IMR-90 (cell line): ENCODE results near the gene TERC. TPM values are rescaled to one million over a fixed set of nuclear protein-coding genes. Genes with fewer than 3 reads are reported as not detected.

ENCODE experiments used
- ATAC-seq: fragments of 200-7000 bp; cut with Tn5 transposase; 2 replicates; pipeline ENCODE4 v1.9.1; 2020; ENCODE audit warnings: low read depth, mild to moderate bottlenecking, moderate library complexity
- BruUV-seq: library from RNA; stranded (reverse); fragments of 400-500 nt; replicated peaks from 2 replicates; lab custom pipeline; 2021; lab: Mats Ljungman, UMichigan
- CTCF ChIA-PET: fragments of 300-600 bp; formaldehyde crosslinking; extraction: SDS; loops from one replicate; lab custom pipeline; 2021; ENCODE audit warnings: antibody characterized with exemption; lab: Yijun Ruan, JAX
- POLR2A ChIA-PET: fragments of 300-600 bp; sonication (Branson Sonifier 250); formaldehyde crosslinking; loops from one replicate; lab custom pipeline; 2022; ENCODE audit warnings: antibody characterized with exemption; ENCODE audit not compliant: unreplicated experiment; lab: Charles Lee
- DNase-seq: peaks from one replicate; pipeline ENCODE4 v3.0.0; 2013
- H2AFZ ChIP-seq: replicated peaks from 2 replicates; pipeline ENCODE3; 2013; ENCODE audit warnings: low read length, mild to moderate bottlenecking; ENCODE audit not compliant: poor library complexity
- H2AK5ac ChIP-seq: 2 replicates; pipeline ENCODE4 v1.6.1; 2013; ENCODE audit warnings: low read depth, low read length, inconsistent platforms
- H2AK9ac ChIP-seq: replicated peaks from 2 replicates; pipeline ENCODE3; 2013; ENCODE audit warnings: mild to moderate bottlenecking, low read depth, low read length, moderate library complexity; ENCODE audit not compliant: poor library complexity
- H2BK120ac ChIP-seq: 2 replicates; pipeline ENCODE4 v1.6.1; 2013; ENCODE audit warnings: low read depth, low read length, inconsistent platforms
- H2BK15ac ChIP-seq: 3 replicates; pipeline ENCODE4 v1.6.1; 2013; ENCODE audit warnings: low read depth, low read length, inconsistent platforms
- H2BK20ac ChIP-seq: 2 replicates; pipeline ENCODE4 v1.6.1; 2013; ENCODE audit warnings: low read depth, mild to moderate bottlenecking, inconsistent platforms, low read length, moderate library complexity
- H2BK5ac ChIP-seq: 2 replicates; pipeline ENCODE4 v1.6.1; 2013; ENCODE audit warnings: mild to moderate bottlenecking, low read depth, low read length, inconsistent platforms; ENCODE audit not compliant: poor library complexity, severe bottlenecking
- H3K14ac ChIP-seq: replicated peaks from 2 replicates; pipeline ENCODE4 v1.6.1; 2013; ENCODE audit warnings: low read depth, low read length, inconsistent platforms
- H3K18ac ChIP-seq: 2 replicates; pipeline ENCODE4 v1.6.1; 2013; ENCODE audit warnings: low read depth, low read length, control low read depth
- H3K23ac ChIP-seq: 2 replicates; pipeline ENCODE4 v1.6.1; 2013; ENCODE audit warnings: low read depth, low read length, inconsistent platforms
- H3K27ac ChIP-seq: 2 replicates; pipeline ENCODE4 v1.5.1; 2013; ENCODE audit warnings: mild to moderate bottlenecking, control low read depth, low read length; ENCODE audit not compliant: insufficient read depth
- H3K27me3 ChIP-seq: 2 replicates; pipeline ENCODE4 v1.6.1; 2013; ENCODE audit warnings: low read length; ENCODE audit not compliant: control insufficient read depth, insufficient read depth
- H3K36me3 ChIP-seq: 2 replicates; pipeline ENCODE4 v1.6.1; 2013; ENCODE audit warnings: low read length, mixed read lengths; ENCODE audit not compliant: control insufficient read depth, insufficient read depth
- H3K4ac ChIP-seq: 2 replicates; pipeline ENCODE4 v1.6.1; 2013; ENCODE audit warnings: low read depth, low read length, inconsistent platforms
- H3K4me1 ChIP-seq: 2 replicates; pipeline ENCODE4 v1.6.1; 2013; ENCODE audit warnings: low read length, mixed read lengths; ENCODE audit not compliant: control insufficient read depth, insufficient read depth
- H3K4me2 ChIP-seq: 2 replicates; pipeline ENCODE4 v1.6.1; 2013; ENCODE audit warnings: low read depth, mild to moderate bottlenecking, control low read depth, low read length, moderate library complexity
- H3K4me3 ChIP-seq: 2 replicates; pipeline ENCODE4 v1.5.1; 2013; ENCODE audit warnings: low read depth, mild to moderate bottlenecking, control low read depth, low read length, moderate library complexity; ENCODE audit not compliant: insufficient read depth
- H3K56ac ChIP-seq: 2 replicates; pipeline ENCODE4 v1.6.1; 2013; ENCODE audit warnings: low read length, inconsistent platforms; ENCODE audit not compliant: insufficient read depth; ENCODE audit errors: extremely low read depth
- H3K79me1 ChIP-seq, 2 experiments: 2 replicates each; pipeline ENCODE4 v1.6.1; 2013; ENCODE audit warnings: low read length in 2 of 2, inconsistent platforms in 1 of 2, low read depth in 1 of 2
- H3K9ac ChIP-seq: 2 replicates; pipeline ENCODE4 v1.6.1; 2013; ENCODE audit warnings: low read depth, low read length, control low read depth
- H3K9me1 ChIP-seq: 2 replicates; pipeline ENCODE4 v1.6.1; 2013; ENCODE audit warnings: low read length, inconsistent platforms; ENCODE audit not compliant: insufficient read depth
- H3K9me3 ChIP-seq: 2 replicates; pipeline ENCODE4 v1.6.1; 2013; ENCODE audit warnings: low read length; ENCODE audit not compliant: control insufficient read depth, insufficient read depth
- H4K20me1 ChIP-seq: 2 replicates; pipeline ENCODE4 v1.6.1; 2013; ENCODE audit warnings: low read length, inconsistent platforms; ENCODE audit not compliant: insufficient read depth
- H4K5ac ChIP-seq: 2 replicates; pipeline ENCODE4 v1.6.1; 2013; ENCODE audit warnings: mild to moderate bottlenecking, low read depth, low read length, control low read depth
- H4K8ac ChIP-seq, 2 experiments: 2 replicates each; pipeline ENCODE4 v1.6.1; 2013; ENCODE audit warnings: low read depth in 2 of 2, low read length in 2 of 2, control low read depth in 1 of 2, inconsistent platforms in 1 of 2
- H4K91ac ChIP-seq: 2 replicates; pipeline ENCODE4 v1.6.1; 2013; ENCODE audit warnings: low read depth, low read length, inconsistent platforms; ENCODE audit not compliant: insufficient read depth
- BHLHE40 ChIP-seq: fragments of 150-350 bp; IDR thresholded peaks from 2 replicates; pipeline ENCODE4 v1.6.1; 2016; ENCODE audit warnings: mild to moderate bottlenecking, low read depth, low read length
- CEBPB ChIP-seq: IDR thresholded peaks from 2 replicates; pipeline ENCODE4 v1.6.1; 2012; ENCODE audit warnings: low read depth, low read length, improper control_type of control experiment
- FOS ChIP-seq: fragments of 150-350 bp; IDR thresholded peaks from 2 replicates; pipeline ENCODE4 v1.6.1; 2016; ENCODE audit warnings: low read depth, low read length
- MAFK ChIP-seq: IDR thresholded peaks from 2 replicates; pipeline ENCODE4 v1.6.1; 2012; ENCODE audit warnings: low read depth, low read length, improper control_type of control experiment
- MAZ ChIP-seq: IDR thresholded peaks from 2 replicates; pipeline ENCODE4 v1.6.1; 2012; ENCODE audit warnings: low read depth, mild to moderate bottlenecking, low read length, improper control_type of control experiment, moderate library complexity, borderline replicate concordance
- MXI1 ChIP-seq: IDR thresholded peaks from 2 replicates; pipeline ENCODE4 v1.6.1; 2012; ENCODE audit warnings: low read depth, mild to moderate bottlenecking, low read length, moderate library complexity, borderline replicate concordance
- RAD21 ChIP-seq: IDR thresholded peaks from 2 replicates; pipeline ENCODE4 v1.6.1; 2012; ENCODE audit warnings: low read length, improper control_type of control experiment
- RCOR1 ChIP-seq: IDR thresholded peaks from 2 replicates; pipeline ENCODE4 v1.6.1; 2012; ENCODE audit warnings: mild to moderate bottlenecking, low read length, improper control_type of control experiment; ENCODE audit not compliant: insufficient replicate concordance
- RFX5 ChIP-seq: IDR thresholded peaks from 2 replicates; pipeline ENCODE4 v1.8.0; 2012; ENCODE audit warnings: low read depth, mild to moderate bottlenecking, low read length, moderate library complexity
- SMC3 ChIP-seq: fragments of 150-350 bp; IDR thresholded peaks from 2 replicates; pipeline ENCODE4 v1.6.1; 2016; ENCODE audit warnings: low read depth, mild to moderate bottlenecking, antibody characterized with exemption, low read length, moderate library complexity
- WGBS, 2 experiments: methylation state at CpG; one replicate each; pipeline versions ENCODE4 v1.1.5 to v1.1.7; 2013; ENCODE audit warnings: missing lambda C conversion rate in 2 of 2; ENCODE audit not compliant: insufficient read length in 1 of 2; ENCODE audit errors: extremely low coverage in 2 of 2; 5-methylcytosine and 5-hydroxymethylcytosine counted together
- dilution Hi-C: fragments of 300-500 bp; cut with HindIII; formaldehyde crosslinking; loops from one replicate; pipeline ENCODE4 v1.14.3; 2018; ENCODE audit warnings: low sequenced_read_pairs; ENCODE audit not compliant: unreplicated experiment
- in situ Hi-C: fragments of 300-500 bp; cut with MboI; formaldehyde crosslinking; loops from 3 replicates; pipeline ENCODE4 v1.14.3; 2019; ENCODE audit warnings: low sequenced_read_pairs, inconsistent platforms, mixed read lengths
- intact Hi-C: fragments of 100-400 bp; cut with micrococcal nuclease; formaldehyde crosslinking; loops from 2 replicates; pipeline ENCODE4 v1.10.0; 2022
- polyA plus RNA-seq, 3 experiments: library from polyadenylated mRNA; depleted of rRNA; stranded (reverse); fragments of >200 nt; gene quantifications; 2 replicates each; pipeline ENCODE4 v1.2.3, GENCODE V29; 2012; ENCODE audit warnings: low replicate concordance in 1 of 3
- total RNA-seq: library from RNA; depleted of rRNA; stranded (reverse); fragments of >200 nt; gene quantifications from 2 replicates; pipeline ENCODE4 v1.2.3, GENCODE V29; 2012
- TF ChIP-seq, protein P1 (sequence below): conservative IDR thresholded peaks from 2 replicates; pipeline ENCODE4 v1.5.1; 2012; ENCODE audit warnings: mild to moderate bottlenecking, low read depth, low read length, improper control_type of control experiment
- TF ChIP-seq, protein P2 (sequence below): fragments of 150-350 bp; IDR thresholded peaks from 2 replicates; pipeline ENCODE4 v1.6.1; 2017; ENCODE audit warnings: mild to moderate bottlenecking, antibody characterized with exemption, low read length, low read depth

Gene TERC
- total and polyA plus RNA-seq, 2 of the 4 experiments (the other 2 are of a cell fraction), result 57.0 TPM; not detected in 1

DNA sequence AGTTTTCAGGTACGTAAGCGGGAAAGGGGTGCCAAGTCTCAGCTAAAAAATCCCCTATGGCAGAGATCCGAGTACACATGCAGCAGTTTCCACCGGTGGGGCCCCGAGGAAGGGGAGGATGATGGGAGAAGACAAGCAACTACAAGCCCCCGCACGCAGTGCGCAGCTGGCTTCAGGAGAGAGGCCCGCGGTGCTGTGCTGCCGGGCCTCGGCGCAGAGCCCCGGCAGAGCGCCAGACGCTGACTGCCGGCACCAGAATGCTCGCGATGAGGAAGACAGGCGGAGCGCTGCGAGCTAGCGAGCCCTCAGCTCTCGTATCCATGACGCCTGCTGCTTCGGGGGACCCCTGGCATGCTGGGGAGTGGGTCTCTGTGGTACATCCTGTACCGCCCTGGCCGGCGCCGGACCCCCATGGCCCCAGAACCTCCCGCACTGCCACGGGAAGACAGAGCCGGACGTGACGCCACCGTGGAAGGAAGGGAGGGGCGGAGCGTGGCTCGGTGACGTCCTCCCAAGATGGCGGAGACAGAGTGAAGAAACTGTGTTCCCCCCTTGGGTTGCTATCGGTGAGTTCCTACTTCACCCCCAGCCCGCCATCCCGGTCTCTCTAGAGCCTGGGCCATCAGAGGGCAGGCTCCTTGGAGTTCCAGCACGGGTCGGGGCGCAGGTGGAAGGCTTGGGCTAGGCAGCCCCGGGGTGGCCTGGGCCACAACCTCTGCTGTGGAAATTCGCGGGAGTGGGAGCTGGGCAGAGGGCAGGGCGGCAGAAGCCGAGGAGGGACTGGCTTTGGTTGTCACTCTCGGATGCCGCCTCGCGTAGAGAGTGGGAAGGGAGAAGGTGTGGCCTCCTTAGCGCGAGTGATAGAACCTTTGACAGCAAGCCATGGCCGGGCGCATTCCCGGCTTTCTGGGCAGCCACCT is 8.3 kb upstream of the TERC start, which contains the start of gene MYNN:
MYNN (plus strand) TSS at position 500 of the 920 bp plus-strand sequence. CDS start 900 bp downstream, outside the sequence.
- Histone ChIP-seq H4K91ac (peak within 1 kb of the TSS; percentile 81), H4K20me1 (no peaks in the 10 kb centered on the region), H2AK5ac (peak within 1 kb of the TSS; percentile 41), H3K18ac (peak within 1 kb of the TSS; percentile 70), H2BK120ac (peak within 1 kb of the TSS; percentile 87), H2AFZ (peak within 1 kb of the TSS; percentile 94), H3K79me1 (peaks cover 5 to 12% of the 10 kb centered on the region in 2 experiments), H2BK15ac (peak within 1 kb of the TSS; percentile 8; the same call in 1 of the 3 replicates), H3K36me3 (peaks cover 5% of the 10 kb centered on the region), H3K14ac (peak within 1 kb of the TSS; percentile 97), H3K4me2 (peak within 1 kb of the TSS; percentile 93), H3K4ac (peak within 1 kb of the TSS; percentile 94), H3K23ac (peak within 1 kb of the TSS; percentile 85), H3K9me1 (no peaks in the 10 kb centered on the region), H2BK5ac (peak within 1 kb of the TSS; percentile 86), H3K27me3 (no peaks in the 10 kb centered on the region), H3K9me3 (no peaks in the 10 kb centered on the region), H4K5ac (peak within 1 kb of the TSS; percentile 79), H4K8ac (peak within 1 kb of the TSS; percentile 63 to 92), H3K56ac (peak within 1 kb of the TSS; percentile 91), H3K4me3 (peak within 1 kb of the TSS; percentile 80), H2BK20ac (no peak within 1 kb of the TSS), H2AK9ac (peak within 1 kb of the TSS; percentile 90), H3K9ac (peak within 1 kb of the TSS; percentile 90), H3K27ac (peak within 1 kb of the TSS; percentile 94), H3K4me1 (no peaks in the 10 kb centered on the region)
- intact Hi-C loops (loop anchor here (2.0 to 10.0 kb wide), 2 partner anchors 212 to 626 kb away; no protein-coding TSS in a partner anchor), in situ Hi-C loops (loop anchor here (25.0 kb wide), 1 partner anchor 1686 kb away; the partner anchor contains the start of gene GOLIM4), dilution Hi-C loops (no loop called here)
- BruUV-seq, result TSS peak; percentile 87
- ATAC-seq (peak; percentile 86), DNase-seq (peak; percentile 86)
- POLR2A ChIA-PET, result interaction anchor here (0.6 kb wide), 1 partner anchor 493 kb away, joined by 4 read pairs; no protein-coding TSS in a partner anchor
- CTCF ChIA-PET, result interaction anchor here (0.7 kb wide), 1 partner anchor 12 kb away, joined by 4 read pairs; no protein-coding TSS in a partner anchor
- 0% methylated on average over 4 of the region's 61 CpGs; no CpG with 5 or more reads in 1 of the 2 experiments for WGBS, 2 experiments
- TF ChIP-seq MXI1, result peak; percentile 65
- TF ChIP-seq, protein P1, sequence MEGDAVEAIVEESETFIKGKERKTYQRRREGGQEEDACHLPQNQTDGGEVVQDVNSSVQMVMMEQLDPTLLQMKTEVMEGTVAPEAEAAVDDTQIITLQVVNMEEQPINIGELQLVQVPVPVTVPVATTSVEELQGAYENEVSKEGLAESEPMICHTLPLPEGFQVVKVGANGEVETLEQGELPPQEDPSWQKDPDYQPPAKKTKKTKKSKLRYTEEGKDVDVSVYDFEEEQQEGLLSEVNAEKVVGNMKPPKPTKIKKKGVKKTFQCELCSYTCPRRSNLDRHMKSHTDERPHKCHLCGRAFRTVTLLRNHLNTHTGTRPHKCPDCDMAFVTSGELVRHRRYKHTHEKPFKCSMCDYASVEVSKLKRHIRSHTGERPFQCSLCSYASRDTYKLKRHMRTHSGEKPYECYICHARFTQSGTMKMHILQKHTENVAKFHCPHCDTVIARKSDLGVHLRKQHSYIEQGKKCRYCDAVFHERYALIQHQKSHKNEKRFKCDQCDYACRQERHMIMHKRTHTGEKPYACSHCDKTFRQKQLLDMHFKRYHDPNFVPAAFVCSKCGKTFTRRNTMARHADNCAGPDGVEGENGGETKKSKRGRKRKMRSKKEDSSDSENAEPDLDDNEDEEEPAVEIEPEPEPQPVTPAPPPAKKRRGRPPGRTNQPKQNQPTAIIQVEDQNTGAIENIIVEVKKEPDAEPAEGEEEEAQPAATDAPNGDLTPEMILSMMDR, result peak; percentile 18; the same call in 1 of the 2 replicates
- TF ChIP-seq RCOR1, result no peak
- TF ChIP-seq RAD21, result no peak; the same call in 1 of the 2 replicates
- TF ChIP-seq CEBPB, result peak; percentile 63; the same call in 1 of the 2 replicates
- no peak for TF ChIP-seq SMC3
- TF ChIP-seq RFX5, result no peak
- peak; percentile 82; the same call in 1 of the 2 replicates for TF ChIP-seq MAZ
- no peak for TF ChIP-seq FOS
- TF ChIP-seq BHLHE40, result no peak
- no peak for TF ChIP-seq MAFK
- TF ChIP-seq, protein P2, sequence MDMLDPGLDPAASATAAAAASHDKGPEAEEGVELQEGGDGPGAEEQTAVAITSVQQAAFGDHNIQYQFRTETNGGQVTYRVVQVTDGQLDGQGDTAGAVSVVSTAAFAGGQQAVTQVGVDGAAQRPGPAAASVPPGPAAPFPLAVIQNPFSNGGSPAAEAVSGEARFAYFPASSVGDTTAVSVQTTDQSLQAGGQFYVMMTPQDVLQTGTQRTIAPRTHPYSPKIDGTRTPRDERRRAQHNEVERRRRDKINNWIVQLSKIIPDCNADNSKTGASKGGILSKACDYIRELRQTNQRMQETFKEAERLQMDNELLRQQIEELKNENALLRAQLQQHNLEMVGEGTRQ, result no peak; the same call in 1 of the 2 replicates
